GM06990 (cell line): ENCODE measurements around the gene RSBN1L.
"Not testable (repeated sequence)": the region's sequence is repeated elsewhere in the genome, so short reads cannot be mapped to it uniquely, and the experiment has no call there.

Experiments
- DNase-seq: peaks from one replicate; pipeline ENCODE4 v3.0.0-alpha.2; 2011; ENCODE audit not compliant: insufficient read length; ENCODE audit errors: extremely low read depth
- H3K27me3 ChIP-seq: replicated peaks from 2 replicates; pipeline ENCODE4 v1.6.0; 2011; ENCODE audit warnings: low read length; ENCODE audit not compliant: control insufficient read depth, insufficient read depth
- H3K36me3 ChIP-seq: 2 replicates; pipeline ENCODE4 v1.5.1; 2011; ENCODE audit warnings: low read length; ENCODE audit not compliant: control insufficient read depth, insufficient read depth
- H3K4me3 ChIP-seq: replicated peaks from 2 replicates; pipeline ENCODE4 v1.5.1; 2011; ENCODE audit warnings: low read depth, mild to moderate bottlenecking, control low read depth, low read length
- TF ChIP-seq, protein P1 (sequence below): IDR thresholded peaks from 2 replicates; pipeline ENCODE4 v1.5.1; 2011; ENCODE audit warnings: low read length, control low read depth, mild to moderate bottlenecking, inconsistent platforms; ENCODE audit not compliant: insufficient read depth, poor library complexity, severe bottlenecking

Gene RSBN1L

DNA sequence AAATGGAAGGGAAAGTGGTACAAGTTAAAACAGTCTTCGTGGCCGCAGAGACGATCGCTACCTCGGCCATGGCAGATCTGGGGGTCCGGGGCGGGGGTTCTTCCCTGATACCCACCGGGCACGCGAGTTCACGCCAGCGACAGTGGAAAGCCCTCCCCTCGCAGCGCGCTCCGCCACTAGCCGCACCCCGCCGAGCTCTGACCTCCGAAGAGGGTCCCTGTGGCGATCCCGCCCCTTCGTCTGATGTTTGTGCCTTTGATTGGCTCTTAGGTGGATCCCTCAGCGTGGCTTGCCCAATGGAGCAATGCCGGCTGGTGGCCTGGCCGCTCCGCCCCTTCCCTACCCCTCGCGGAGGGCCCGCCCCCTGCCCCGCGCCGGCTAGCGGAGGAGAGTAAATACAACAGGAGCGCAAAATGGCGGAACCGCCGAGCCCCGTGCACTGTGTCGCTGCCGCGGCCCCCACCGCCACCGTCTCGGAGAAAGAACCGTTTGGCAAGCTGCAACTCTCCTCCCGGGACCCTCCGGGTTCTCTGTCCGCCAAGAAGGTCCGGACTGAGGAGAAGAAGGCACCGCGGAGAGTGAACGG, at the start of gene RSBN1L:
RSBN1L (plus strand) TSS at position 403 of the 586 bp plus-strand sequence; CDS start at position 414, 11 bp downstream.
- Histone ChIP-seq H3K27me3 (no peaks in the 10 kb centered on the region), H3K36me3 (no peaks in the 10 kb centered on the region), H3K4me3 (peak within 1 kb of the TSS; percentile 97)
- TF ChIP-seq, protein P1, sequence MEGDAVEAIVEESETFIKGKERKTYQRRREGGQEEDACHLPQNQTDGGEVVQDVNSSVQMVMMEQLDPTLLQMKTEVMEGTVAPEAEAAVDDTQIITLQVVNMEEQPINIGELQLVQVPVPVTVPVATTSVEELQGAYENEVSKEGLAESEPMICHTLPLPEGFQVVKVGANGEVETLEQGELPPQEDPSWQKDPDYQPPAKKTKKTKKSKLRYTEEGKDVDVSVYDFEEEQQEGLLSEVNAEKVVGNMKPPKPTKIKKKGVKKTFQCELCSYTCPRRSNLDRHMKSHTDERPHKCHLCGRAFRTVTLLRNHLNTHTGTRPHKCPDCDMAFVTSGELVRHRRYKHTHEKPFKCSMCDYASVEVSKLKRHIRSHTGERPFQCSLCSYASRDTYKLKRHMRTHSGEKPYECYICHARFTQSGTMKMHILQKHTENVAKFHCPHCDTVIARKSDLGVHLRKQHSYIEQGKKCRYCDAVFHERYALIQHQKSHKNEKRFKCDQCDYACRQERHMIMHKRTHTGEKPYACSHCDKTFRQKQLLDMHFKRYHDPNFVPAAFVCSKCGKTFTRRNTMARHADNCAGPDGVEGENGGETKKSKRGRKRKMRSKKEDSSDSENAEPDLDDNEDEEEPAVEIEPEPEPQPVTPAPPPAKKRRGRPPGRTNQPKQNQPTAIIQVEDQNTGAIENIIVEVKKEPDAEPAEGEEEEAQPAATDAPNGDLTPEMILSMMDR = peak; percentile 38
- peak; percentile 97 for DNase-seq

DNA sequence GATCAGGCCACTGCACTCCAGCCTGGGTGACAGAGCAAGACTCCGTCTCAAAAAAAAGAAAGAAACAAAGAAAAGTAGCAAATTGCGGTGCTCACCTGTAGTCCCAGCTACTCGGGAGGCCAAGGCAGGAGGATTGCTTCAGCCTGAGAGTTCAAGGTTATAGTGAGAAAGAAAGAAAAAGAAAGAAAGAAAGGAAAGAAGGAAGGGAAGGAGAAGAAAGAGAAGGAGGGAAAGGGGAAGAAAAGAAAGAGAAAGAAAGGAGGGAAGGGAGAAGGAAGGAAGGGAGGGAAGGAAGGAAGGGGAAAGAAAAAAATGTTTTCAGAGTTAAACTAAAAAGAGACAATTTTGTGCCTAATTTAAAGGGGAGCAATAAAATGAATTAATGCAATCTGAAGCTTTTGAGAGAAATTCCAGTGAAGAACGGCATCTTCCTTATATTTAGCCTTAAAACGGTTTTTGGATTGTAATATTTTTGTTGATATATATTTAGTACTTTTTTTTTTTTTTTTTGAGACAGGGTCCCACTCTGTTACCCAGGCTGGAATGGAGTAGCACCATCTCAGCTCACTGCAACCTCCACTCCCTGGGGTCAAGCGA, 47.4 kb upstream of the RSBN1L start:
- Histone ChIP-seq H3K36me3 (peaks cover 2% of the 10 kb centered on the region; the same call in 1 of the 2 replicates), H3K4me3 (no peak overlapping the region), H3K27me3 (no peaks in the 10 kb centered on the region)
- DNase-seq = no peak
- TF ChIP-seq, protein P1 = no peak

DNA sequence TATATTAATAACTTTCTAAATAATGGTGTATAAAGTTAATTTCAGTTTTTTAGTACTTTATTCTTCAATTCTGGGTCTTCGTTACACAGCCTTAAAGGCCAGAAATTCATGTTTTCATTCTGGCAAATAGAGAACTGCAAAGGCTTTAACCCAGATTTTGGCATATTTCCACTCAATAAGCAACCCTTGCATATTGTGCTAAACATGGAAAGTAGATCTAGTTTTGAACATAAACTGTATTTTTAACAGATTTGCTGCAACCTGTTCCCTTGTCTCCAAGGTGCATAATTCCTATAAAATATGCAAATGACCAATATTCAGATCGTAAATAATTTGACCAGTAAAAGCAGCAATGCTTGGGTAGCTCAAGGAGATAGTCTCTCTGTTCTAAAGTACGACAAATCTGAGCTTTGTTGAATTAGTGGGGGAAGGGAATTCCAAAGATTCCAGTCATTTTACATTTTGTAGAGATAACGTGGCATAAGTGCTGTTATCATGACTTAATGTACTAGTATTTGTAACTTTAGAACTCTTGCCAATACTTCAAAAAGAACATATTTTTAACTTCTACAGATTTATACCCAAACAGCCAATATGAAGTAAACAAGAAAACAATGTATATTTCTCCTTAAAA, 46.4 kb upstream of the RSBN1L start:
- no peak for DNase-seq
- TF ChIP-seq, protein P1 = no peak
- Histone ChIP-seq H3K36me3 (peaks cover under 1% of the 10 kb centered on the region; the same call in 1 of the 2 replicates), H3K27me3 (no peaks in the 10 kb centered on the region), H3K4me3 (no peak overlapping the region)

DNA sequence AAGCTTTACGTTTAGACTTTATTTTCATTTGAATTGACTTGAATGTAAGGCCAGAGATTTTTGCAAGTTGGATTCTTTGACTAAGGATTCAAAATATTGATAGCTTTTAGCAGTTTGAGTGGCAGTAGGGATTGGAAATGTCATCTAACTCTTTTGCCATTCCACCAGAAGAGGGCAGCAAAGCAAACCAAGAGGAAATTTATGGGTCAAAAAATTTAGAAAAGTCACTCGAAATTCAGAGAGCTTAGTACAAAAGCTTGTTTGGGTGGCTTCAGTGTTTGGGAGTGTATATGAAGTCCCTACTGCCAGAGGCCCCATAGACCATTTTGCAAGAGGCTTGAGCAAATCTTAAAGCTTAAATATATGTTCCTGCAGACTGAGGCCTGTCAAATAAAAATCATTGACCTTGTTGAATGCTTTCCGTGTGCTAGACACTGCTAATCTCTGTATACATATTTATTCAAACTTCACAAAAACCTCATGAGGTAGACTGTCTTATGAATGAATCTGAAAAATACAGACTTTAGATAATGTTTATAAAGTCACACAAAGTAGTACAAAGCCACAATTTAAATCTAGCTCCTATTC, 44.6 kb upstream of the RSBN1L start:
- Histone ChIP-seq H3K4me3 (no peak overlapping the region), H3K27me3 (no peaks in the 10 kb centered on the region), H3K36me3 (no peaks in the 10 kb centered on the region)
- TF ChIP-seq, protein P1 = peak; percentile 70
- no peak for DNase-seq

DNA sequence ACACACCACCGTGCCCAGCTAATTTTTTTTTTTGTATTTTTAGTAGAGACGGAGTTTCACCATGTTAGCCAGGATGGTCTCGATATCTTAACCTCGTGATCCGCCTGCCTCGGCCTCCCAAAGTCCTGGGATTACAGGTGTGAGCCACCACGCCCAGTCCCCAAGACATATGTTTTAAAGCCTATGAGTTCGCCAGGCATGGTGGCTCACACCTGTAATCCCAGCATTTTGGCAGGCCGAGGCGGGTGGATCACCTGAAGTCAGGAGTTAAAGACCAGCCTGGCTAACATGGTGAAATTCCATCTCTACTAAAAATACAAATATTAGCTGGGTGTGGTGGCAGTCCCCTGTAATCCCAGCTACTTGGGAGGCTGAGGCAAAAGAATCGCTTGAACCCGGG, 43.4 kb upstream of the RSBN1L start:
- not testable (repeated sequence) for DNase-seq, H3K27me3 ChIP-seq, H3K36me3 ChIP-seq, H3K4me3 ChIP-seq

DNA sequence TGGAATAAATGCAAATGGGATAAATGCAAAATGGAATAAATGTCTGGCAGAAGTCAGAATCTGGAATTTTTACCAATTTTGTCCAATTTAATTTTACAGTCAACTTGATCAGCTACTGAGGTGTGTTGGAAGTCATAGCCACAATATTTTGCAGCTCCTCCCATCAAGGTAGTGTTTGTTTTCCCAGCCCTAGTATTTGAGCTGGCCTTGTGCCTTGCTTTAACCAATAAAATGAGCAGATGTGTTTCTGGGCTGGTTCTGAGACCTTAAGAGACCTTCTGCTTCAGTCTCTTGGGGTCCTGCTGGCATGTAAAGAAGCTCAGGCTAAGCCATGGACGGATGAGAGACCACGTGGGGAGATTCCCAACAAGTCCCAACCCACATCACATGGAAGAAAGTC, 42.7 kb upstream of the RSBN1L start:
- no peaks in the 10 kb centered on the region for H3K36me3 ChIP-seq
- no peak for DNase-seq
- no peaks in the 10 kb centered on the region for H3K27me3 ChIP-seq
- H3K4me3 ChIP-seq = no peak overlapping the region
- TF ChIP-seq, protein P1 = no peak
